Parathyroid adenoma (tissue), 2 donors: ENCODE measurements around the gene FTMT.

Source experiments
- H2AFZ ChIP-seq: fragments of 300-600 bp; sonication (generic); one replicate; pipeline ENCODE4 v1.7.0; 2017; ENCODE audit warnings: antibody characterized with exemption, mild to moderate bottlenecking
- H3K27ac ChIP-seq: fragments of 300-600 bp; sonication (generic); one replicate; pipeline ENCODE4 v1.7.0; 2017
- H3K27me3 ChIP-seq: fragments of 300-600 bp; sonication (generic); one replicate; pipeline ENCODE4 v1.7.0; 2017; ENCODE audit warnings: low read length; ENCODE audit not compliant: control insufficient read depth, insufficient read depth
- H3K36me3 ChIP-seq: fragments of 300-600 bp; sonication (generic); one replicate; pipeline ENCODE4 v1.7.0; 2017; ENCODE audit warnings: low read length; ENCODE audit not compliant: control insufficient read depth, insufficient read depth
- H3K4me1 ChIP-seq: fragments of 300-600 bp; sonication (generic); one replicate; pipeline ENCODE4 v1.7.0; 2017; ENCODE audit warnings: control low read depth
- H3K4me2 ChIP-seq: fragments of 300-600 bp; sonication (generic); one replicate; pipeline ENCODE4 v1.7.0; 2017; ENCODE audit warnings: low read length
- H3K4me3 ChIP-seq: fragments of 300-600 bp; sonication (generic); one replicate; pipeline ENCODE4 v1.7.0; 2017; ENCODE audit warnings: low read depth, low read length
- H3K79me2 ChIP-seq: fragments of 300-600 bp; sonication (generic); one replicate; pipeline ENCODE4 v1.7.0; 2017; ENCODE audit warnings: control low read depth
- H3K9ac ChIP-seq: fragments of 300-600 bp; sonication (generic); one replicate; pipeline ENCODE4 v1.7.0; 2017; ENCODE audit warnings: mild to moderate bottlenecking
- H3K9me3 ChIP-seq: fragments of 300-600 bp; sonication (generic); one replicate; pipeline ENCODE4 v1.7.0; 2017; ENCODE audit warnings: low read length; ENCODE audit not compliant: control insufficient read depth
- TF ChIP-seq, protein P1 (sequence below): fragments of 300-600 bp; sonication (generic); IDR thresholded peaks from one replicate; pipeline ENCODE4 v1.7.0; 2017; ENCODE audit warnings: antibody characterized with exemption, mild to moderate bottlenecking
- donor health status: primary hyperparathyroidism.

The FTMT gene

DNA sequence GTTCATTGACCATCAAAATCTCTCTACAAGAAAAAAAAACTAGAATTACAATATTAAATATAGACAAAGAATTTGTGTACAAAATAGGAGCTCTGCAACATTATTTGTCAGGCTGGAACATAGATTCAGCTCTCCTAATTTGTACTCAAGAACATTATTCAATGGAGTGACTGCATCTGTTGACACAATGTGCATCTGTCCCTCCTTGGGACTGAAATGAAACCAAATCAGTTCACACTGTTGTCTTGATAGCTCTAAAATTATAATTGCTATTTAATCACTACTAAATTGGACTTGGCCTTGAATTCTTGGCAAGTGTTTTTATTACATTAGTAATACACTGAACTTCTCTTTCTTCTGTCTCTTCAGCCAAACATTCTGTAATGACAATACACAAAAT lies 47.7 kb downstream of the FTMT start:
- Histone ChIP-seq H3K9ac (no peak overlapping the region), H3K79me2 (no peaks in the 10 kb centered on the region), H3K4me1 (no peaks in the 10 kb centered on the region), H2AFZ (no peak overlapping the region), H3K9me3 (no peaks in the 10 kb centered on the region), H3K36me3 (no peaks in the 10 kb centered on the region), H3K4me2 (no peak overlapping the region), H3K27me3 (no peaks in the 10 kb centered on the region), H3K27ac (no peak overlapping the region), H3K4me3 (no peak overlapping the region)
- TF ChIP-seq, protein P1, sequence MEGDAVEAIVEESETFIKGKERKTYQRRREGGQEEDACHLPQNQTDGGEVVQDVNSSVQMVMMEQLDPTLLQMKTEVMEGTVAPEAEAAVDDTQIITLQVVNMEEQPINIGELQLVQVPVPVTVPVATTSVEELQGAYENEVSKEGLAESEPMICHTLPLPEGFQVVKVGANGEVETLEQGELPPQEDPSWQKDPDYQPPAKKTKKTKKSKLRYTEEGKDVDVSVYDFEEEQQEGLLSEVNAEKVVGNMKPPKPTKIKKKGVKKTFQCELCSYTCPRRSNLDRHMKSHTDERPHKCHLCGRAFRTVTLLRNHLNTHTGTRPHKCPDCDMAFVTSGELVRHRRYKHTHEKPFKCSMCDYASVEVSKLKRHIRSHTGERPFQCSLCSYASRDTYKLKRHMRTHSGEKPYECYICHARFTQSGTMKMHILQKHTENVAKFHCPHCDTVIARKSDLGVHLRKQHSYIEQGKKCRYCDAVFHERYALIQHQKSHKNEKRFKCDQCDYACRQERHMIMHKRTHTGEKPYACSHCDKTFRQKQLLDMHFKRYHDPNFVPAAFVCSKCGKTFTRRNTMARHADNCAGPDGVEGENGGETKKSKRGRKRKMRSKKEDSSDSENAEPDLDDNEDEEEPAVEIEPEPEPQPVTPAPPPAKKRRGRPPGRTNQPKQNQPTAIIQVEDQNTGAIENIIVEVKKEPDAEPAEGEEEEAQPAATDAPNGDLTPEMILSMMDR = no peak
